K562 (cell line): Measurements from ENCODE around the gene IMMP2L. TPM values are rescaled to one million over a fixed set of nuclear protein-coding genes. Genes with fewer than 3 reads are reported as not detected.

ENCODE experiments used
- CCAR2 ChIP-seq: fragments of 200-400 bp; formaldehyde crosslinking; IDR thresholded peaks from 2 replicates; pipeline ENCODE4 v1.6.1; 2017; ENCODE audit warnings: mild to moderate bottlenecking, low read depth, low read length
- DLX4 ChIP-seq: fragments of 250-450 bp; sonication (Bioruptor Pico); IDR thresholded peaks from 2 replicates; pipeline ENCODE4 v1.6.1; 2021; ENCODE audit warnings: mild to moderate bottlenecking
- NCOA6 ChIP-seq: fragments of 450-650 bp; IDR thresholded peaks from 2 replicates; pipeline ENCODE4 v1.6.1; 2017; ENCODE audit warnings: mild to moderate bottlenecking
- NR2C1 ChIP-seq, 2 experiments: fragments of 450-650 bp; IDR thresholded peaks; 2 replicates each; pipeline ENCODE4 v1.6.1; 2017; ENCODE audit warnings: mild to moderate bottlenecking in 2 of 2, antibody characterized with exemption in 1 of 2, inconsistent platforms in 1 of 2, missing compliant biosample characterization in 1 of 2, missing genetic modification characterization in 1 of 2
- RBM14 ChIP-seq: fragments of 200-400 bp; formaldehyde crosslinking; IDR thresholded peaks from 2 replicates; pipeline ENCODE4 v1.6.1; 2018; ENCODE audit warnings: low read depth, mild to moderate bottlenecking, low read length, moderate library complexity, borderline replicate concordance; ENCODE audit not compliant: insufficient read depth
- SPI1 ChIP-seq: IDR thresholded peaks from 2 replicates; pipeline ENCODE4 v1.6.1; 2011; ENCODE audit warnings: low read depth, low read length, control low read depth, borderline replicate concordance
- STAT6 ChIP-seq: sonication (generic); formaldehyde crosslinking; IDR thresholded peaks from 2 replicates; pipeline ENCODE4 v1.8.1; 2023; ENCODE audit warnings: mild to moderate bottlenecking, missing genetic modification reagents
- ZBTB40 ChIP-seq, 2 experiments: fragments of 450-650 bp in 1 of 2; sonication (generic) in 1 of 2; formaldehyde crosslinking in 1 of 2; IDR thresholded peaks; 2 replicates each; pipeline versions ENCODE4 v1.7.1 to v1.9.0; 2016 to 2022; ENCODE audit warnings: inconsistent platforms in 1 of 2, mild to moderate bottlenecking in 1 of 2, missing genetic modification reagents in 1 of 2
- polyA plus RNA-seq, 8 experiments: library from polyadenylated mRNA; depleted of rRNA in 4 of 8; stranded (reverse) in 5 of 8; unstranded in 3 of 8; fragments of >200 nt; fragmentation: Nextera tagmentation in 2 of 8; fragmentation: Illumina TruSeq in 1 of 8; extraction: Ambion mirVana in 2 of 8; extraction: Trizol in 1 of 8; gene quantifications; 2 replicates each; pipeline versions ENCODE4 v1.2.1 to v1.2.3, GENCODE V29; 2011 to 2014; ENCODE audit warnings: inconsistent platforms in 1 of 8, missing spikeins in 1 of 8
- total RNA-seq, 7 experiments: library from RNA; depleted of rRNA in 6 of 7; stranded (reverse); fragments of >200 nt in 6 of 7; fragmentation: Illumina TruSeq in 2 of 7; extraction: Trizol in 2 of 7; gene quantifications; 2 replicates each; pipeline versions ENCODE4 v1.2.1 to v1.2.3, GENCODE V29; 2011 to 2021; ENCODE audit warnings: low replicate concordance in 1 of 7
- TF ChIP-seq, protein P1 (sequence below), 3 experiments: fragments of 200-800 bp in 1 of 3; sonication (Bioruptor generic) in 1 of 3; sonication (generic) in 1 of 3; formaldehyde crosslinking in 1 of 3; IDR thresholded peaks; 2 replicates each; pipeline versions ENCODE4 v1.6.1 to v1.8.0; 2016 to 2022; ENCODE audit warnings: mild to moderate bottlenecking in 2 of 3, missing compliant biosample characterization in 2 of 3, missing genetic modification characterization in 2 of 3, missing genetic modification reagents in 1 of 3

IMMP2L gene
- total and polyA plus RNA-seq, 9 of the 15 experiments (the other 6 are each of a cell fraction or from before 2014, with no cell fraction given): 29.7 to 116 (median 53.0) TPM

- TF ChIP-seq RBM14: no peak
- no peak for TF ChIP-seq DLX4 (CRISPR knock-in tag)
- TF ChIP-seq, protein P1, sequence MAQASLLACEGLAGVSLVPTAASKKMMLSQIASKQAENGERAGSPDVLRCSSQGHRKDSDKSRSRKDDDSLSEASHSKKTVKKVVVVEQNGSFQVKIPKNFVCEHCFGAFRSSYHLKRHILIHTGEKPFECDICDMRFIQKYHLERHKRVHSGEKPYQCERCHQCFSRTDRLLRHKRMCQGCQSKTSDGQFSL (CRISPR knock-in tag; IDR thresholded peaks at IDR 0.05): no peak
- TF ChIP-seq, protein P1 (tag; IDR thresholded peaks at IDR 0.05): no peak
- peak; percentile 98 for TF ChIP-seq SPI1
- TF ChIP-seq CCAR2: no peak
- TF ChIP-seq STAT6 (CRISPR knock-in tag): no peak
- no peak for TF ChIP-seq NCOA6
- no peak for TF ChIP-seq NR2C1 (IDR thresholded peaks at IDR 0.05)
- TF ChIP-seq NR2C1 (tag; IDR thresholded peaks at IDR 0.05): no peak
- TF ChIP-seq ZBTB40 (IDR thresholded peaks at IDR 0.05): no peak
- TF ChIP-seq ZBTB40 (CRISPR knock-in tag; IDR thresholded peaks at IDR 0.05): no peak
Measured at GRCh38 chr7:111560773-111561653, 1.3 kb downstream of the IMMP2L start (continued).
